ENCODE measurements around the gene STMN3. TPM values are rescaled to one million over a fixed set of nuclear protein-coding genes. Genes with fewer than 3 reads are reported as not detected.

The STMN3 gene
- total and polyA plus RNA-seq, 4 donors = 0.42 to 2.9 (median 0.91) TPM

DNA sequence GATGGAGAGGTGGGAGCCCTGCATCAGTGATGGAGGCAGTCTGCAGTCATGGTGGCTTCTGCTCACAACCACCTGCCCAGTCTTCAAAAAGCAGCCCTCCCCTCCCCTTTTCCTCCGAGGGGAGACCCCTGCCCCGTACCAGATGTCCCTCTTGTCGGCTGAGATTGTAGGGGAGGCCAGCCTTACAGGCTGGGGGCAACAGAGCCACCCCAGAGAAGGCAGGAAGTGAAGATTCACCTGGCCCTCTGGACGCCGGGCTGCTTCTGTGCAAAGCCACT, 47.8 kb upstream of the STMN3 start:
- H3K4me1 ChIP-seq (ENCODE audit: control insufficient read depth in 4 of 4, insufficient read depth in 4 of 4, low read length in 3 of 4) = peaks cover 7 to 18% (median 13%) of the 10 kb centered on the region in 4 donors
- no peak for DNase-seq (ENCODE audit: low spot score)
- H3K4me3 ChIP-seq (ENCODE audit: low read depth in 1 of 3, low read length in 3 of 3) = no peak overlapping the region
- H3K9ac ChIP-seq (ENCODE audit: low read depth in 1 of 2, low read length in 2 of 2) = no peak overlapping the region
- H3K27me3 ChIP-seq (ENCODE audit: control insufficient read depth in 4 of 4, insufficient read depth in 4 of 4, low read length in 3 of 4) = no peaks in the 10 kb centered on the region
- peaks cover 0 to 25% (median 5%) of the 10 kb centered on the region in 4 donors for H3K36me3 ChIP-seq (ENCODE audit: control insufficient read depth in 4 of 4, insufficient read depth in 3 of 4, low read depth in 1 of 4, low read length in 3 of 4)
- WGBS = 88% methylated on average over 5 of the region's 5 CpGs
- H3K27ac ChIP-seq (ENCODE audit: low read depth in 1 of 2, low read length in 2 of 2) = no peak overlapping the region
- H3K9me3 ChIP-seq (ENCODE audit: control insufficient read depth in 4 of 4, low read length in 3 of 4) = no peaks in the 10 kb centered on the region
- no peak for TF ChIP-seq RAD21 (IDR thresholded peaks at IDR 0.05)
- no peak for TF ChIP-seq TAF1 (conservative IDR thresholded peaks at IDR 0.05)
- TF ChIP-seq, protein P1, sequence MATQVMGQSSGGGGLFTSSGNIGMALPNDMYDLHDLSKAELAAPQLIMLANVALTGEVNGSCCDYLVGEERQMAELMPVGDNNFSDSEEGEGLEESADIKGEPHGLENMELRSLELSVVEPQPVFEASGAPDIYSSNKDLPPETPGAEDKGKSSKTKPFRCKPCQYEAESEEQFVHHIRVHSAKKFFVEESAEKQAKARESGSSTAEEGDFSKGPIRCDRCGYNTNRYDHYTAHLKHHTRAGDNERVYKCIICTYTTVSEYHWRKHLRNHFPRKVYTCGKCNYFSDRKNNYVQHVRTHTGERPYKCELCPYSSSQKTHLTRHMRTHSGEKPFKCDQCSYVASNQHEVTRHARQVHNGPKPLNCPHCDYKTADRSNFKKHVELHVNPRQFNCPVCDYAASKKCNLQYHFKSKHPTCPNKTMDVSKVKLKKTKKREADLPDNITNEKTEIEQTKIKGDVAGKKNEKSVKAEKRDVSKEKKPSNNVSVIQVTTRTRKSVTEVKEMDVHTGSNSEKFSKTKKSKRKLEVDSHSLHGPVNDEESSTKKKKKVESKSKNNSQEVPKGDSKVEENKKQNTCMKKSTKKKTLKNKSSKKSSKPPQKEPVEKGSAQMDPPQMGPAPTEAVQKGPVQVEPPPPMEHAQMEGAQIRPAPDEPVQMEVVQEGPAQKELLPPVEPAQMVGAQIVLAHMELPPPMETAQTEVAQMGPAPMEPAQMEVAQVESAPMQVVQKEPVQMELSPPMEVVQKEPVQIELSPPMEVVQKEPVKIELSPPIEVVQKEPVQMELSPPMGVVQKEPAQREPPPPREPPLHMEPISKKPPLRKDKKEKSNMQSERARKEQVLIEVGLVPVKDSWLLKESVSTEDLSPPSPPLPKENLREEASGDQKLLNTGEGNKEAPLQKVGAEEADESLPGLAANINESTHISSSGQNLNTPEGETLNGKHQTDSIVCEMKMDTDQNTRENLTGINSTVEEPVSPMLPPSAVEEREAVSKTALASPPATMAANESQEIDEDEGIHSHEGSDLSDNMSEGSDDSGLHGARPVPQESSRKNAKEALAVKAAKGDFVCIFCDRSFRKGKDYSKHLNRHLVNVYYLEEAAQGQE (IDR thresholded peaks at IDR 0.05) = no peak
- TF ChIP-seq SP1 (IDR thresholded peaks at IDR 0.05) = no peak
- TF ChIP-seq FOXA2 (IDR thresholded peaks at IDR 0.05) = no peak
- TF ChIP-seq, protein P2, sequence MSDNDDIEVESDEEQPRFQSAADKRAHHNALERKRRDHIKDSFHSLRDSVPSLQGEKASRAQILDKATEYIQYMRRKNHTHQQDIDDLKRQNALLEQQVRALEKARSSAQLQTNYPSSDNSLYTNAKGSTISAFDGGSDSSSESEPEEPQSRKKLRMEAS (IDR thresholded peaks at IDR 0.05) = no peak
- no peak for TF ChIP-seq HNF4A (conservative IDR thresholded peaks at IDR 0.05)
- TF ChIP-seq, protein P3, sequence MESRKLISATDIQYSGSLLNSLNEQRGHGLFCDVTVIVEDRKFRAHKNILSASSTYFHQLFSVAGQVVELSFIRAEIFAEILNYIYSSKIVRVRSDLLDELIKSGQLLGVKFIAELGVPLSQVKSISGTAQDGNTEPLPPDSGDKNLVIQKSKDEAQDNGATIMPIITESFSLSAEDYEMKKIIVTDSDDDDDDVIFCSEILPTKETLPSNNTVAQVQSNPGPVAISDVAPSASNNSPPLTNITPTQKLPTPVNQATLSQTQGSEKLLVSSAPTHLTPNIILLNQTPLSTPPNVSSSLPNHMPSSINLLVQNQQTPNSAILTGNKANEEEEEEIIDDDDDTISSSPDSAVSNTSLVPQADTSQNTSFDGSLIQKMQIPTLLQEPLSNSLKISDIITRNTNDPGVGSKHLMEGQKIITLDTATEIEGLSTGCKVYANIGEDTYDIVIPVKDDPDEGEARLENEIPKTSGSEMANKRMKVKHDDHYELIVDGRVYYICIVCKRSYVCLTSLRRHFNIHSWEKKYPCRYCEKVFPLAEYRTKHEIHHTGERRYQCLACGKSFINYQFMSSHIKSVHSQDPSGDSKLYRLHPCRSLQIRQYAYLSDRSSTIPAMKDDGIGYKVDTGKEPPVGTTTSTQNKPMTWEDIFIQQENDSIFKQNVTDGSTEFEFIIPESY (IDR thresholded peaks at IDR 0.05) = no peak
- no peak for TF ChIP-seq EGR1 (IDR thresholded peaks at IDR 0.05; ENCODE audit: low read depth in 2 of 2)
- no peak for TF ChIP-seq NR2F2 (IDR thresholded peaks at IDR 0.05)
- TF ChIP-seq HNF4G (IDR thresholded peaks at IDR 0.05) = no peak
- no peak for TF ChIP-seq RXRA (IDR thresholded peaks at IDR 0.05)
- TF ChIP-seq JUND (IDR thresholded peaks at IDR 0.05) = no peak
- no peak for TF ChIP-seq FOXA1 (IDR thresholded peaks at IDR 0.05)
- TF ChIP-seq GABPA (IDR thresholded peaks at IDR 0.05 in 1 of 2, conservative IDR thresholded peaks at IDR 0.05 in 1 of 2) = no peak
- TF ChIP-seq YY1 (IDR thresholded peaks at IDR 0.05) = no peak
- TF ChIP-seq, protein P4, sequence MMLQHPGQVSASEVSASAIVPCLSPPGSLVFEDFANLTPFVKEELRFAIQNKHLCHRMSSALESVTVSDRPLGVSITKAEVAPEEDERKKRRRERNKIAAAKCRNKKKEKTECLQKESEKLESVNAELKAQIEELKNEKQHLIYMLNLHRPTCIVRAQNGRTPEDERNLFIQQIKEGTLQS (IDR thresholded peaks at IDR 0.05) = no peak
- TF ChIP-seq, protein P5, sequence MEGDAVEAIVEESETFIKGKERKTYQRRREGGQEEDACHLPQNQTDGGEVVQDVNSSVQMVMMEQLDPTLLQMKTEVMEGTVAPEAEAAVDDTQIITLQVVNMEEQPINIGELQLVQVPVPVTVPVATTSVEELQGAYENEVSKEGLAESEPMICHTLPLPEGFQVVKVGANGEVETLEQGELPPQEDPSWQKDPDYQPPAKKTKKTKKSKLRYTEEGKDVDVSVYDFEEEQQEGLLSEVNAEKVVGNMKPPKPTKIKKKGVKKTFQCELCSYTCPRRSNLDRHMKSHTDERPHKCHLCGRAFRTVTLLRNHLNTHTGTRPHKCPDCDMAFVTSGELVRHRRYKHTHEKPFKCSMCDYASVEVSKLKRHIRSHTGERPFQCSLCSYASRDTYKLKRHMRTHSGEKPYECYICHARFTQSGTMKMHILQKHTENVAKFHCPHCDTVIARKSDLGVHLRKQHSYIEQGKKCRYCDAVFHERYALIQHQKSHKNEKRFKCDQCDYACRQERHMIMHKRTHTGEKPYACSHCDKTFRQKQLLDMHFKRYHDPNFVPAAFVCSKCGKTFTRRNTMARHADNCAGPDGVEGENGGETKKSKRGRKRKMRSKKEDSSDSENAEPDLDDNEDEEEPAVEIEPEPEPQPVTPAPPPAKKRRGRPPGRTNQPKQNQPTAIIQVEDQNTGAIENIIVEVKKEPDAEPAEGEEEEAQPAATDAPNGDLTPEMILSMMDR (IDR thresholded peaks at IDR 0.05; ENCODE audit: low read depth, low read length, missing input control) = no peak
